GM12878 (cell line): Measurements from ENCODE around the gene RAB7B. TPM values are rescaled to one million over a fixed set of nuclear protein-coding genes. Genes with fewer than 3 reads are reported as not detected.

ENCODE experiments used
- ASH2L ChIP-seq: fragments of 300-600, 200-600 bp; sonication (generic); IDR thresholded peaks from 2 replicates; pipeline ENCODE4 v1.6.1; 2017; ENCODE audit warnings: low read depth, mild to moderate bottlenecking, borderline replicate concordance
- BACH1 ChIP-seq: fragments of 450-650 bp; IDR thresholded peaks from 2 replicates; pipeline ENCODE4 v1.6.1; 2017; ENCODE audit warnings: mild to moderate bottlenecking, borderline replicate concordance
- CREB1 ChIP-seq: IDR thresholded peaks from 2 replicates; pipeline ENCODE4 v1.6.1; 2012; ENCODE audit warnings: low read depth, mild to moderate bottlenecking, inconsistent platforms
- EED ChIP-seq: sonication (generic); IDR thresholded peaks from 2 replicates; pipeline ENCODE4 v1.6.1; 2016; ENCODE audit warnings: antibody characterized with exemption, low read depth
- EZH2 ChIP-seq: IDR thresholded peaks from 2 replicates; pipeline ENCODE4 v1.6.1; 2012; ENCODE audit warnings: low read depth, mild to moderate bottlenecking, control low read depth, inconsistent platforms, low read length, borderline replicate concordance; ENCODE audit not compliant: control insufficient read depth
- HDGF ChIP-seq: fragments of 450-650 bp; IDR thresholded peaks from 2 replicates; pipeline ENCODE4 v1.6.1; 2016; ENCODE audit warnings: antibody characterized with exemption
- JUNB ChIP-seq: IDR thresholded peaks from 2 replicates; pipeline ENCODE4 v1.6.1; 2016; ENCODE audit warnings: antibody characterized with exemption, mild to moderate bottlenecking
- MEF2A ChIP-seq: IDR thresholded peaks from 2 replicates; pipeline ENCODE4 v1.6.1; 2011; ENCODE audit warnings: low read depth, mild to moderate bottlenecking, low read length, moderate library complexity; ENCODE audit not compliant: insufficient read depth
- NBN ChIP-seq: fragments of 450-650 bp; IDR thresholded peaks from 2 replicates; pipeline ENCODE4 v1.6.1; 2016
- NR2C2 ChIP-seq: IDR thresholded peaks from 2 replicates; pipeline ENCODE4 v1.6.1; 2011; ENCODE audit warnings: borderline replicate concordance, low read depth; ENCODE audit not compliant: control insufficient read depth, insufficient read length
- NR2F1 ChIP-seq: fragments of 450-650 bp; conservative IDR thresholded peaks from 2 replicates; pipeline ENCODE4 v1.6.1; 2017; ENCODE audit warnings: mild to moderate bottlenecking
- RAD51 ChIP-seq: fragments of 450-650 bp; IDR thresholded peaks from 2 replicates; pipeline ENCODE4 v1.6.1; 2016; ENCODE audit warnings: moderate library complexity, mild to moderate bottlenecking, inconsistent platforms
- RBBP5 ChIP-seq: fragments of 200-600 bp; sonication (generic); conservative IDR thresholded peaks from 2 replicates; pipeline ENCODE4 v1.6.1; 2016
- RELA ChIP-seq: fragments of 450-650 bp; IDR thresholded peaks from 2 replicates; pipeline ENCODE4 v1.8.0; 2014; ENCODE audit warnings: borderline replicate concordance; ENCODE audit not compliant: partially characterized antibody
- SIX5 ChIP-seq: IDR thresholded peaks from 2 replicates; pipeline ENCODE4 v1.6.1; 2011; ENCODE audit warnings: mild to moderate bottlenecking, low read depth, low read length, moderate library complexity; ENCODE audit not compliant: severe bottlenecking
- SMAD5 ChIP-seq: IDR thresholded peaks from 2 replicates; pipeline ENCODE4 v1.6.1; 2016; ENCODE audit warnings: antibody characterized with exemption, low read depth
- TAF1 ChIP-seq: IDR thresholded peaks from 2 replicates; pipeline ENCODE4 v1.6.1; 2011; ENCODE audit warnings: mild to moderate bottlenecking, low read depth, low read length, borderline replicate concordance
- TCF7 ChIP-seq: IDR thresholded peaks from 2 replicates; pipeline ENCODE4 v1.6.1; 2014; ENCODE audit warnings: antibody characterized with exemption, borderline replicate concordance
- ZNF274 ChIP-seq: IDR thresholded peaks from one replicate; pipeline ENCODE4 v1.8.0; 2011; ENCODE audit not compliant: insufficient read length, insufficient read depth
- ZZZ3 ChIP-seq: IDR thresholded peaks from 2 replicates; pipeline ENCODE4 v1.6.1; 2011; ENCODE audit warnings: low read depth; ENCODE audit not compliant: control insufficient read depth, insufficient read length
- polyA plus RNA-seq, 11 experiments: library from polyadenylated mRNA; depleted of rRNA in 4 of 11; unstranded in 6 of 11; stranded (reverse) in 5 of 11; fragments of >200 nt; fragmentation: Nextera tagmentation in 4 of 11; fragmentation: Illumina TruSeq in 1 of 11; extraction: Ambion mirVana in 4 of 11; extraction: Trizol in 1 of 11; gene quantifications; 1 replicate in 1 of 11; 2 replicates in 10 of 11; pipeline versions ENCODE4 v1.2.1 to v1.2.3, GENCODE V29; 2011 to 2016; ENCODE audit warnings: inconsistent platforms in 2 of 11, missing spikeins in 2 of 11, low read depth in 1 of 11
- total RNA-seq, 4 experiments: library from RNA; depleted of rRNA in 3 of 4; stranded (reverse); fragments of >200 nt in 3 of 4; fragmentation: Illumina TruSeq in 1 of 4; extraction: Trizol in 1 of 4; gene quantifications; 2 replicates each; pipeline versions ENCODE4 v1.2.1 to v1.2.3, GENCODE V29; 2013 to 2021
- TF ChIP-seq, protein P1 (sequence below): fragments of 450-650 bp; IDR thresholded peaks from 2 replicates; pipeline ENCODE4 v1.6.1; 2014; ENCODE audit warnings: mild to moderate bottlenecking
- TF ChIP-seq, protein P2 (sequence below): fragments of 450-650 bp; formaldehyde crosslinking; IDR thresholded peaks from 2 replicates; pipeline ENCODE4 v1.4.0; 2022; ENCODE audit warnings: mild to moderate bottlenecking, moderate library complexity
- TF ChIP-seq, protein P3 (sequence below): fragments of 450-650 bp; IDR thresholded peaks from 2 replicates; pipeline ENCODE4 v1.6.1; 2017; ENCODE audit warnings: mild to moderate bottlenecking, moderate library complexity

Gene RAB7B
- total and polyA plus RNA-seq, 10 of the 15 experiments (the other 5 are each of a cell fraction or from before 2014, with no cell fraction given), result 0.09 TPM; not detected in 9

DNA sequence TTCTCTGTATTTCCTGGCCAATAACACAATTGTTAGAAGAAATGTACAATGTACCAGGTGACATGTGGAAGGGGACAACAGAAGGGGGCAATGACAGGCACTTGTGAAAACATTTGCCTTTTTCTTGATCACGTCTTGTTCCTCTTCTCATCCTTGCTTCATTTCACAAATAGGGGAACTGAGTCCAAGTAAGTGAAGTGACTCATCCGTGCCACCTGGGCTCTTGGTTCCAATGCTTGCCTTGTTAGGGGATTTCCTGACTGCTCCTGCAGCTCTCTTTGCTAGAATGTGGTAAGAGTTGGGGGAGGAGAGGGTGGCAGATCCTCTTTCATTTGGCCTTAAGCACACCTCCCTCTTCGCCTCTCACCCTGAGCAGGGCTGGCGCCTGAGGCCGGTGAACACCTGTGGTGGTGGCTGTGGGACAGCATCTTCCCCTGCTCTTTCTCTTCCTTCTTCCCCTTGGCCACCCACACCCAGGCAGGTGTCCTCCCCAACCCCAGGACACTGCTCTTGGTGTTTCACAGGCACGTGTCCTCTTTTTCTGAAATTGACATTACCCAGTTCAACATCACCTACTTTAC, 47.5 kb upstream of the RAB7B start (continued):
- TF ChIP-seq RELA (peak; percentile 99), JUNB (peak; percentile 89), ZZZ3 (no peak), EZH2 (no peak), SMAD5 (no peak), HDGF (peak; percentile 94), TCF7 (0 out of 2 replicates have a peak, but pooled peaks have one; percentile 34), MEF2A (peak; percentile 37; the same call in 1 of the 2 replicates), RAD51 (peak; percentile 67; the same call in 1 of the 2 replicates), SIX5 (no peak), CREB1 (peak; percentile 65), ZNF274 (no peak), NBN (peak; percentile 97), NR2C2 (no peak), EED (peak; percentile 99), ASH2L (no peak), NR2F1 (peak; percentile 88), TAF1 (no peak), RBBP5 (no peak), BACH1 (peak; percentile 94)
- TF ChIP-seq, protein P1, sequence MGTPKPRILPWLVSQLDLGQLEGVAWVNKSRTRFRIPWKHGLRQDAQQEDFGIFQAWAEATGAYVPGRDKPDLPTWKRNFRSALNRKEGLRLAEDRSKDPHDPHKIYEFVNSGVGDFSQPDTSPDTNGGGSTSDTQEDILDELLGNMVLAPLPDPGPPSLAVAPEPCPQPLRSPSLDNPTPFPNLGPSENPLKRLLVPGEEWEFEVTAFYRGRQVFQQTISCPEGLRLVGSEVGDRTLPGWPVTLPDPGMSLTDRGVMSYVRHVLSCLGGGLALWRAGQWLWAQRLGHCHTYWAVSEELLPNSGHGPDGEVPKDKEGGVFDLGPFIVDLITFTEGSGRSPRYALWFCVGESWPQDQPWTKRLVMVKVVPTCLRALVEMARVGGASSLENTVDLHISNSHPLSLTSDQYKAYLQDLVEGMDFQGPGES, result no peak
- TF ChIP-seq, protein P2, sequence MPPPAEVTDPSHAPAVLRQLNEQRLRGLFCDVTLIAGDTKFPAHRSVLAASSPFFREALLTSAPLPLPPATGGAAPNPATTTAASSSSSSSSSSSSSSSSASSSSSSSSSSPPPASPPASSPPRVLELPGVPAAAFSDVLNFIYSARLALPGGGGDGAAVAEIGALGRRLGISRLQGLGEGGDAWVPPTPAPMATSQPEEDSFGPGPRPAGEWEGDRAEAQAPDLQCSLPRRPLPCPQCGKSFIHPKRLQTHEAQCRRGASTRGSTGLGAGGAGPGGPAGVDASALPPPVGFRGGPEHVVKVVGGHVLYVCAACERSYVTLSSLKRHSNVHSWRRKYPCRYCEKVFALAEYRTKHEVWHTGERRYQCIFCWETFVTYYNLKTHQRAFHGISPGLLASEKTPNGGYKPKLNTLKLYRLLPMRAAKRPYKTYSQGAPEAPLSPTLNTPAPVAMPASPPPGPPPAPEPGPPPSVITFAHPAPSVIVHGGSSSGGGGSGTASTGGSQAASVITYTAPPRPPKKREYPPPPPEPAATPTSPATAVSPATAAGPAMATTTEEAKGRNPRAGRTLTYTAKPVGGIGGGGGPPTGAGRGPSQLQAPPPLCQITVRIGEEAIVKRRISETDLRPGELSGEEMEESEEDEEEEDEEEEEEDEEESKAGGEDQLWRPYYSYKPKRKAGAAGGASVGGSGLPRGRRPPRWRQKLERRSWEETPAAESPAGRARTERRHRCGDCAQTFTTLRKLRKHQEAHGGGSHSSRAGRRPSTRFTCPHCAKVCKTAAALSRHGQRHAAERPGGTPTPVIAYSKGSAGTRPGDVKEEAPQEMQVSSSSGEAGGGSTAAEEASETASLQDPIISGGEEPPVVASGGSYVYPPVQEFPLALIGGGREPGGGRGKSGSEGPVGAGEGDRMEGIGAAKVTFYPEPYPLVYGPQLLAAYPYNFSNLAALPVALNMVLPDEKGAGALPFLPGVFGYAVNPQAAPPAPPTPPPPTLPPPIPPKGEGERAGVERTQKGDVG (CRISPR knock-in tag), result no peak
- TF ChIP-seq, protein P3, sequence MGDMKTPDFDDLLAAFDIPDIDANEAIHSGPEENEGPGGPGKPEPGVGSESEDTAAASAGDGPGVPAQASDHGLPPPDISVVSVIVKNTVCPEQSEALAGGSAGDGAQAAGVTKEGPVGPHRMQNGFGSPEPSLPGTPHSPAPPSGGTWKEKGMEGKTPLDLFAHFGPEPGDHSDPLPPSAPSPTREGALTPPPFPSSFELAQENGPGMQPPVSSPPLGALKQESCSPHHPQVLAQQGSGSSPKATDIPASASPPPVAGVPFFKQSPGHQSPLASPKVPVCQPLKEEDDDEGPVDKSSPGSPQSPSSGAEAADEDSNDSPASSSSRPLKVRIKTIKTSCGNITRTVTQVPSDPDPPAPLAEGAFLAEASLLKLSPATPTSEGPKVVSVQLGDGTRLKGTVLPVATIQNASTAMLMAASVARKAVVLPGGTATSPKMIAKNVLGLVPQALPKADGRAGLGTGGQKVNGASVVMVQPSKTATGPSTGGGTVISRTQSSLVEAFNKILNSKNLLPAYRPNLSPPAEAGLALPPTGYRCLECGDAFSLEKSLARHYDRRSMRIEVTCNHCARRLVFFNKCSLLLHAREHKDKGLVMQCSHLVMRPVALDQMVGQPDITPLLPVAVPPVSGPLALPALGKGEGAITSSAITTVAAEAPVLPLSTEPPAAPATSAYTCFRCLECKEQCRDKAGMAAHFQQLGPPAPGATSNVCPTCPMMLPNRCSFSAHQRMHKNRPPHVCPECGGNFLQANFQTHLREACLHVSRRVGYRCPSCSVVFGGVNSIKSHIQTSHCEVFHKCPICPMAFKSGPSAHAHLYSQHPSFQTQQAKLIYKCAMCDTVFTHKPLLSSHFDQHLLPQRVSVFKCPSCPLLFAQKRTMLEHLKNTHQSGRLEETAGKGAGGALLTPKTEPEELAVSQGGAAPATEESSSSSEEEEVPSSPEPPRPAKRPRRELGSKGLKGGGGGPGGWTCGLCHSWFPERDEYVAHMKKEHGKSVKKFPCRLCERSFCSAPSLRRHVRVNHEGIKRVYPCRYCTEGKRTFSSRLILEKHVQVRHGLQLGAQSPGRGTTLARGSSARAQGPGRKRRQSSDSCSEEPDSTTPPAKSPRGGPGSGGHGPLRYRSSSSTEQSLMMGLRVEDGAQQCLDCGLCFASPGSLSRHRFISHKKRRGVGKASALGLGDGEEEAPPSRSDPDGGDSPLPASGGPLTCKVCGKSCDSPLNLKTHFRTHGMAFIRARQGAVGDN, result peak; percentile 70
